Measurements from ENCODE around the gene NPPA. TPM values are rescaled to one million over a fixed set of nuclear protein-coding genes. Genes with fewer than 3 reads are reported as not detected.

Gene NPPA
- total and polyA plus RNA-seq, 10 of the 15 experiments (the other 5 are each of a cell fraction or from before 2014, with no cell fraction given): 0.31 to 0.39 TPM; not detected in 8

DNA sequence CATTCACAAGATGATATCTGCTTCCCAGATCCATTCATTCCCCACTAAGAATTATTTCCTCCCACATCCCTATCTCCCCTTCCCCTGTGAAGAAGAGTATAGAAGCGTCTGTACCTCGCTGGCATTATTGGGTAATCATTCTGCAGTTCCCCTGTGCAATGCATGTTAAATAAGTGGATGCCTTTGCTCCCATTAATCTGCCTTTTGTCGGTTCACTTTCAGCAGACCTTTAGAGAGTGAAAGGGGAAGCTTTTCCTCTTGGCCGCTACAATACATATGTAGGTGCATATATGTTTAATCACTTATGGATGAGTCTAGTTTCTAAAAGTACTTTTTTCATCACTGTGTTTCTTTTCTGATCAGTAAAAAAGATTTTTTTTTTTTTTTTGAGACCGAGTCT, 34.6 kb downstream of the NPPA start (continued):
- TF ChIP-seq, protein P1, sequence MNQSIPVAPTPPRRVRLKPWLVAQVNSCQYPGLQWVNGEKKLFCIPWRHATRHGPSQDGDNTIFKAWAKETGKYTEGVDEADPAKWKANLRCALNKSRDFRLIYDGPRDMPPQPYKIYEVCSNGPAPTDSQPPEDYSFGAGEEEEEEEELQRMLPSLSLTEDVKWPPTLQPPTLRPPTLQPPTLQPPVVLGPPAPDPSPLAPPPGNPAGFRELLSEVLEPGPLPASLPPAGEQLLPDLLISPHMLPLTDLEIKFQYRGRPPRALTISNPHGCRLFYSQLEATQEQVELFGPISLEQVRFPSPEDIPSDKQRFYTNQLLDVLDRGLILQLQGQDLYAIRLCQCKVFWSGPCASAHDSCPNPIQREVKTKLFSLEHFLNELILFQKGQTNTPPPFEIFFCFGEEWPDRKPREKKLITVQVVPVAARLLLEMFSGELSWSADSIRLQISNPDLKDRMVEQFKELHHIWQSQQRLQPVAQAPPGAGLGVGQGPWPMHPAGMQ (IDR thresholded peaks at IDR 0.05; ENCODE audit: borderline replicate concordance): no peak
- TF ChIP-seq, protein P2, sequence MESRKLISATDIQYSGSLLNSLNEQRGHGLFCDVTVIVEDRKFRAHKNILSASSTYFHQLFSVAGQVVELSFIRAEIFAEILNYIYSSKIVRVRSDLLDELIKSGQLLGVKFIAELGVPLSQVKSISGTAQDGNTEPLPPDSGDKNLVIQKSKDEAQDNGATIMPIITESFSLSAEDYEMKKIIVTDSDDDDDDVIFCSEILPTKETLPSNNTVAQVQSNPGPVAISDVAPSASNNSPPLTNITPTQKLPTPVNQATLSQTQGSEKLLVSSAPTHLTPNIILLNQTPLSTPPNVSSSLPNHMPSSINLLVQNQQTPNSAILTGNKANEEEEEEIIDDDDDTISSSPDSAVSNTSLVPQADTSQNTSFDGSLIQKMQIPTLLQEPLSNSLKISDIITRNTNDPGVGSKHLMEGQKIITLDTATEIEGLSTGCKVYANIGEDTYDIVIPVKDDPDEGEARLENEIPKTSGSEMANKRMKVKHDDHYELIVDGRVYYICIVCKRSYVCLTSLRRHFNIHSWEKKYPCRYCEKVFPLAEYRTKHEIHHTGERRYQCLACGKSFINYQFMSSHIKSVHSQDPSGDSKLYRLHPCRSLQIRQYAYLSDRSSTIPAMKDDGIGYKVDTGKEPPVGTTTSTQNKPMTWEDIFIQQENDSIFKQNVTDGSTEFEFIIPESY (IDR thresholded peaks at IDR 0.05): no peak
- TF ChIP-seq ZSCAN29 (IDR thresholded peaks at IDR 0.05) (no peak), HDAC2 (IDR thresholded peaks at IDR 0.05) (no peak)

DNA sequence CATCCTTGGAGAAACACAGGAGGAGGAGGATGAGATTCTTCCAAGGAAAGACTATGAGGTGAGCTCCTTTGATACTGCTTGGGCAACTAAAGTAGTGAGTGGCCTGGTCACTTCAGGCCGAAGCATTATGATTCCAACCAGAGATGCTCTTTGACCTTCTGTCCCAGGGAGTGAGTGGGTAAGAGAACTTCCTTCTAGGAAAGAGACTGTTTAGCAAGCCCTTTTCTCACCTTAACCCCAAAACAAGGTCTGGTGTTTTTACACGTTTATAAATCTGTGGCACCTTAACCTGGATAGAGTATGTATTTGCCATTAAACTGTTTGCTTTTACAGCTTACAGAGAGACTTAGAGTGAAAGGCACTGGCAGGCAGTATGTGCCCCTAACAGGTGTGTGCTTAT, 40.5 kb downstream of the NPPA start:
- Histone ChIP-seq H3K9me3 (replicated peaks; ENCODE audit: control insufficient read depth, insufficient read depth, low read length) (no peaks in the 10 kb centered on the region), H4K20me1 (ENCODE audit: control insufficient read depth, insufficient read depth) (no peaks in the 10 kb centered on the region), H3K36me3 (ENCODE audit: control insufficient read depth in 2 of 2, insufficient read depth in 2 of 2, low read length in 1 of 2) (peaks cover 1 to 15% of the 10 kb centered on the region in 2 experiments; a peak in 2 of 4 replicates), H3K4me2 (ENCODE audit: control insufficient read depth, insufficient read depth) (peak overlapping the region; percentile 98), H3K9ac (ENCODE audit: control insufficient read depth, insufficient read depth, low read length) (peak overlapping the region; percentile 79), H3K4me1 (ENCODE audit: control insufficient read depth, insufficient read depth, low read length) (peaks cover 11% of the 10 kb centered on the region), H2AFZ (ENCODE audit: control insufficient read depth, low read depth, low read length) (no peak overlapping the region), H3K79me2 (ENCODE audit: control insufficient read depth, insufficient read depth, low read length) (peaks cover 42% of the 10 kb centered on the region), H3K27me3 (replicated peaks in 1 of 2; ENCODE audit: control insufficient read depth in 2 of 2, insufficient read depth in 2 of 2, low read length in 1 of 2) (no peaks in the 10 kb centered on the region), H3K27ac (ENCODE audit: control insufficient read depth, insufficient read depth) (peak overlapping the region; percentile 88), H3K4me3 (peak overlapping the region; percentile 79)
- no TSS peak for BruUV-seq (replicated peaks)
- intact Hi-C loops (cut with micrococcal nuclease; ENCODE audit: unreplicated experiment) (no loop called here), in situ Hi-C loops (cut with MboI) (no loop called here)
- ChIA-PET POLR2A (interaction anchor here (0.6 to 2.5 kb wide), 12 partner anchors 7 to 534 kb away, joined by 3 to 28 read pairs (median 3); partner anchors contain the start of gene UBIAD1), RAD21 (ENCODE audit: unreplicated experiment) (interaction anchor here (0.8 to 1.5 kb wide), 4 partner anchors 7 to 142 kb away, joined by 3 to 6 read pairs (median 3); no protein-coding TSS in a partner anchor), SMC1A (ENCODE audit: uncharacterized antibody, unreplicated experiment) (interaction anchor here (1.1 to 1.8 kb wide), 4 partner anchors 8 to 123 kb away, joined by 3 to 8 read pairs (median 6); no protein-coding TSS in a partner anchor), CTCF (interaction anchor here (0.7 to 2.5 kb wide), 9 partner anchors 9 to 770 kb away, joined by 3 to 14 read pairs (median 5); partner anchors contain the start of gene MFN2)
- ATAC-seq (no peak), FAIRE-seq (no peak), DNase-seq (ENCODE audit: low read depth, low spot score) (no peak)
- no peak for TF ChIP-seq POLR2AphosphoS5 (IDR thresholded peaks at IDR 0.05; ENCODE audit: low read length)
- no peak for TF ChIP-seq ZNF384 (IDR thresholded peaks at IDR 0.05; ENCODE audit: borderline replicate concordance, low read depth, low read length)
- TF ChIP-seq TCF3 (IDR thresholded peaks at IDR 0.05; ENCODE audit: borderline replicate concordance, insufficient read depth, low read depth, low read length): no peak
- TF ChIP-seq CEBPB (IDR thresholded peaks at IDR 0.05; ENCODE audit: borderline replicate concordance in 1 of 2, low read depth in 2 of 2, low read length in 2 of 2): no peak
- WGBS (ENCODE audit: insufficient coverage, insufficient replicate concordance, low lambda C conversion rate, missing lambda C conversion rate): 0% methylated on average over 2 of the region's 2 CpGs

All from GM12878 (cell line).